NCI-H146 (cell line): ENCODE data around the gene MAIP1.

Experiments used
- DNase-seq: peaks from one replicate; lab custom pipeline; 2025; lab: John Stamatoyannopoulos, UW

MAIP1 gene

GRCh38 chr2:199950396-199950795 is 5.0 kb upstream of the MAIP1 start:
- no peak for DNase-seq

DNA sequence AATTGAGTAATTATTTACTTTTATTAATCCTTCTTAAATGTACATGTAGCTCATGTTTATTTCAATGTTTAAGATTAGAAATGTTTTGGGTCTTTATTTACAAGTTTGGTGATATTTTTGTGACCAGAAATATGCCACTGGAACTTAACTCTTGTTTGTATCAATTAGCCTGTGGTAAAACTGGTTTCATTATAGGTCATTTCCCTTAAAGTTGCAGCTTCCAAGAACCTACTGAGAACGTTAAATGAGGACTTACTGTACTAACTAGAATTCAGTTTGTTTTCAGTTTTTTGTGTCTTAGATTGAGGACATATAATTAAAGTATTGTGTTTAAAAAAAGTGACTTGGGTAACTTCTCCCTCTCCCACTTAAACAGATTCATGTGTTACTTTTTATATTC is 4.4 kb upstream of the MAIP1 start:
- DNase-seq = no peak

- no peak for DNase-seq
These were observed 409 bp upstream of the MAIP1 start for GRCh38 chr2:199955007-199955338.

- no peak for DNase-seq
These were observed 639 bp downstream of the MAIP1 start for GRCh38 chr2:199956062-199956380.

DNA sequence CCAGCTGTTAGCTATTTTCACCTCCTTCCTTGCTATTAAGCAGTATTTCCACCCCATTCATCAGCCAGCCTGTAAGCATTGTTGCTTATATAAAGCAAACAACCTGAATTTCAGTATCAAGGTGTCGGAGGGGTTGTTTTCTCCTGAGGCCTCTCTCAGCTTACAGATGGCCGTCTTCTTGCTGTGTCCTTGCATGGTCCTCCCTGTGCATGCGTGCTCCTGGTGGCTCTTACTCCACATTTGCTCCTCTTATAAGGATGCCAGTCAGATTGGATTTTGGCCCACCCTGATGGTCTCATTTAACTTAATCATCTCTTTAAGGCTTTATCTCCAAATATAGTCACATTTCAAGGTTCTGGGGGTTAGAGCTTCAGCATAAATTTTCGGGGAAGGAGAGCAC is 2.6 kb downstream of the MAIP1 start:
- DNase-seq = no peak

- DNase-seq = no peak
These were observed 6.8 kb downstream of the MAIP1 start for GRCh38 chr2:199962203-199962602.

DNA sequence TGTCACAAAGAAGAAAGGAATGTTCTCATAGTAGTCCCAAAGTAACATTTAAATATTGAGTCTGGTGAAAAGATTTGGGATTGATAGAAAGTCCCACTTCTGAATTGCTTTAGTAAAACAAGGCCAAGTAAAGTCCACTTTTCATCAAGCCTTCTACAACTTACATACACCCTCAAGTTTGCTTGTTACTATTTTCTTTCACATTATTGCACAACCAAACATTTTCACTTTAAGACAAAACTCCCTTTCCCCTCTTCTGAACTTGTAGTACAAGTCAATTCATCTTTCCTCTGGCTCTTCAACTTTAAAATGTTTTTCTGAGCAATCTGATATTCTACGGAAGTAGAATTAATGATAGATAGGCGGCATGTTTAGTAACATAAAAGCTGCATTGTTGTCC is 11.0 kb downstream of the MAIP1 start:
- no peak for DNase-seq

DNA sequence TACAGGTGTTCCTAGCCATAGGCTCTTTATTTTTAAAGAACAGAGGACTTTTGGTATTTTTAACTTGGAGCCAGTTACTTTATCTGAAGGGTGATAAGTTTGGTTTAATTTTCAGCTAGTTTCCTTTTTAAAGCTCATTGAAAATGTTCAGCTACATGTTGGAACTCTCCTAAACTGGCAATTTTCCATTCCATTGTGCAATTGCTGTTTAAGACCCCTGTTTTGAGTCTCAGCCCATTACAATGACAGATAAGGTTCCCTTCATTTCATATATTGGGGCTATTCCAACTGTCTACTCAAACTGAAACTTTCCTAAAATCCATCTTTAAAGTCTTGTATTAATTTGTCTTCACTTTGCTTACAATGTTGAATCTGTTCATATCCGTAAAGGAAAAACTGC is 11.6 kb downstream of the MAIP1 start:
- no peak for DNase-seq

- no peak for DNase-seq
These were observed 12.7 kb downstream of the MAIP1 start for GRCh38 chr2:199968126-199968525.

DNA sequence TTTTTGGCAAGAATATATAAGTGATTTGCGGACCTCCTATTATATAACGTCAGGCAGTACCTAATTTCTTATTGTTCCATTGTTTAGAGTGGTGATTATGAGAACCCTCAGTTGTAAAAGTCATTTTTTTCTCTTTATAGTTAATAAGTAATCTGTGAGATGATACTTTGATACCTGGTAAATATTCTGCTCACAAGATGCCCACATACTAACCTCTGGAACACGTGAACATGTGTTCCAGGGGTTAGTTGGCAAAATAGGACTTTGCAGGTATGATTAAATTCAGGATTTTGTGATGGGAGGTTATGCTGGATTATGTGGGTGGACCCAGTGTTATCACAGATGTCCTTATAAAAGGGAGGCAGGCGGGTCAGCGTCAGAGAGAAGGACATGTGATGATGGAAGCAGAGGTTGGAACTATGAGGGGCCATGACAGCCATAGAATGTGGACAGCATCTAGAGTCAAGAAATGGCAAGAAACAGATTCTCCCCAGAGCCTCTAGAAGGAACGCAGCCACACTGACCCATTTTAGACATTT is 16.8 kb downstream of the MAIP1 start:
- DNase-seq = no peak

- no peak for DNase-seq
These were observed 18.3 kb downstream of the MAIP1 start for GRCh38 chr2:199973703-199974102.

DNA sequence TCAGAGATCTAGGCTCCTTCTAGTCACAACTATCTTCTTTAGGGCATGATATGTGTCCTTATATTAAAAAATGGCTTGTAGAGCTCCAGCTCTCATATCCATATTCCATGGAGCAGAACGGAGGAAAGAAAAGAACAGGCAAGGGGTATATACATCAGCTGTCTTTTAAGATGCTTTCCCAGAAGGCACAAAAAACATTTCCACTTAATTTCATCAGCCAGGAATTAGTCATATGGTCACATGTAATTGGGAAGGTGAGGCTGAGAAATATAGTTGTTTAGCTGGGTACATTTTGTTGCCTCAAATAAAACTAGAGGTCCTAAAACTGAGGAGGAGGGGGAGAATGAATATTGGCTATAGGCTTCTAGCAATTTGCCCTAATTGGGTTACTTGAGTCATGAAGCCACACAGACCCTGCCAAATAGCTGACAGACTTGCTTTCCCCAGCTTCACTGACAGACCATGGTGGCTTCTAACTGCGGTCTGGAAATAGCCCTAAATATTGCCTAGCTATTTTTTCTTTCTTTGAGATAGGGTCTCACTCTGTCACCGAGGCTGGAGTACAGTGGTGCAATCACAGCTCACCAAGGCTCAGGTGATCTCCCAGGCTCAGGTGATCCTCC is 20.0 kb downstream of the MAIP1 start:
- DNase-seq = no peak

GRCh38 chr2:199977984-199978415 is 22.6 kb downstream of the MAIP1 start:
- DNase-seq = no peak

- DNase-seq = no peak
These were observed 24.0 kb downstream of the MAIP1 start for GRCh38 chr2:199979398-199979797.

DNA sequence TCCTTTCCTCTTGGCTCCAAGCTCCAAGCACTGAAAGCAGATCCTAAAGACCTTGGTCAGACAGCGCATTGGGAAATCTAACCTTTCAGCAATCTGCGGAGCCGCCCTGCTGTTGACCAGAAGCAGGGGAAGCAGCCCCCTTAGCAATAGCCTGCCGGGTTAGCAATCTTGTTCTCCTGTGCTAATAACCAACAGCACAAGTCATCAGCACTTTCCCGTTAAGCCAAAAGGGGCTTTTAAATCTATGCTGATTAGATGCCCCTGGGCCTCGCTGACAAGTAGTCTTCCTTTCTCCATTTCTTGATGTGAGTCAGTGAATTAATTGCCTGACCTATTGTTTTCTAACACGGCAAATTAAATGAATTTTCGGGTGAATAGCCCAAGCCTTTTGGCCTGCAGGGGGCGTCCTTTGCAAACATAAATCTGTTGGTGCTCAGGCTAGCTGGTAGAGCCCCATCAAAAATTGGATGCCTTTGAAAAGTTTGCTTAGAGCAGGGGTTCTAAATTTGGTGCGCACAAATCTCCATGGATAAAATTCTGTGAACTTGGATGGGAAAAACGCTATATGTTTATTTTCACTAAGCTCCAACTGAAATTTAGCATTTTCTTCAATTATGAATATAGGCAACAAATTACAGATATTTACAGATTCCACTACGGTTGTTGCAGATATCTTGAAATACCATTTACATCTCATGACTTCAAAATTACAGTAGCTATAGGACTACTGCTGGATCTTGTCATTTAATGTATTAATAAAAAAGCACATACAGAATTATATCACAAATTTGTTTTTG is 24.6 kb downstream of the MAIP1 start:
- peak; percentile 40 for DNase-seq

GRCh38 chr2:199982126-199982843 is 26.9 kb downstream of the MAIP1 start:
- no peak for DNase-seq

DNA sequence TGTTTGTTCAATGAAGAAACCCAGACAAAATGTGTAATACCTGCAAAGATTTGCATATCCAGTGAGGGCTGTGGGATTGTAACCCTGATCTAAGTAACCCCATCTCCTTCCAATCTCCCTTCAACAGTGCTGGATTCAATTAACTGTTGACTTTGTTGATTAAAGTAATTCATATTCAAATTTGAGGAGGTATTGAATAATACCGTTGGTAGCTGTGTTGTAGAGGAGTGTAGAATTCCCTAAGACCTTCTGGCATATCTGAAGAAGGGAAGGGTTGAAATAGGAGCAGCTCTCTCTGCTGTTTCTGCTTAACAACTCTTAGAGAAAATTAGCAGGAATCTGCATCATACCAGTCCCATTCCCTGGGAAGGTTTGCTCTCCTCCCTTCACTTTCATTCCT is 28.2 kb downstream of the MAIP1 start:
- DNase-seq = no peak

DNA sequence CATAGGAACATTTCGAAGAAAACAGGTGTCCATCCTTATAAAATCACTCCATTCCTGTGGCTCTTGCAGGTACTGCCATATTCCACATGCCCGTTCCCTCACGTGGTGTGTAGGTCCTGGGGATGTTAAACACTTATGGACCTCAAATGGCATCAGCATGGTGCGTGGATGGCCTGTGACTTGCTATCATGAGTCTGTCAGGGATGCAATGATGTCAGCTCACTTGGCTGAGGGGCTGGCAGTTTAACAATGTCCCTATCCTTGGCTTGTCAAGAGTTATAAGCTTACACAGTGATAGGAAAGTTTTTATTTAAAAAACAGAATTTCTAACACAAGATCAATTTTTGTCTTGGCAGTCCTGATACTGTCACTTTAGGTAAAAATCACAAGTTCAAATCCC is 28.8 kb downstream of the MAIP1 start:
- DNase-seq = no peak

DNA sequence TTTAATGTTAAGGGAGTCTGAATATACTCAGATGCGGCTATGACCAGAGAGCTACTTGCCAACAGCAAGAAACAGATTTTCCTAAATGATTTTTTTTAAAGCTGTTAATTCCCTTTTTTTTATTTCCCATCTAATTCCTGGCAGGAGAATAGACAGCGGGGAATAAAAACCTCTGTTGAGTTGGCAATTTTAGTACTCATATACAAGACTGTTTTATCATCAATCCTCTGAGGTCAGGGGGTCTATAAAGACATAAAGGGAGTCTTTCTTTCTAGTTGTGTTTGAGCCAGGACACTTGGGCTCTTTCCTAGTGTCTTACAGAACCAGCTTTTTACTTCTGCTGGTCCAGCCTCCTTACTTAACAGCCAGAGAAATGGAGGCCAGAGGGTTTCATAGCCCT is 29.4 kb downstream of the MAIP1 start:
- DNase-seq = no peak

DNA sequence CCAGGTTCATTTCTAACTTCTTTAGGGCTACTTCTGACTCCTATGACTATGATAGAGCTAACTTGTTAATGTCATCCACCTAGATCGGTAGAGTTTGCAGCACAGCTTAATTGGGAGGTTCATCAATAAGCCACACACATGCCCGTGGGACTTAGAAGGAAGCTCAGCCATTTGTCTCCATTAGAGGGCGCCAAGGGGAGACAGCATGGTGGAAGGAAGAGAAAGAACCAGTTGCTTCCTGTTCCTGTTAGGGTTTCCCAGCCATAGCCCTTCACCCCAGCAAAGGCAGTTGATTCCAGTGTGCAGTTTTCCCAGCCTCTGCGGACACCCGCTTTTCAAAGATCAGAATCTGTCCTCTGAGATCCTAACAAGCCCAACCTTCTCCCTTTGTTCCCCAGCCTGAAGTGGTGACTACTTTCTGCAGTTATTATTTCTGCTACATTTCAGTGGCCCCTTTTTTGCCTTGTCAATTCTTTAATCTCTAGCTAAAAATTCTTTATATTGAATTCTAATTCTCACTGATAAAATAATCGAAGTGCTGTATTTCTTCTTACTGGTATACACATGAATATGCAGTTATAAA is 30.3 kb downstream of the MAIP1 start:
- DNase-seq = peak; percentile 38

GRCh38 chr2:199987586-199987985 is 32.2 kb downstream of the MAIP1 start:
- no peak for DNase-seq

- no peak for DNase-seq
These were observed 32.8 kb downstream of the MAIP1 start for GRCh38 chr2:199988151-199988550.

GRCh38 chr2:199989822-199990221 is 34.4 kb downstream of the MAIP1 start:
- no peak for DNase-seq
